HepG2 (cell line): ENCODE results near the gene PANK3. TPM values are rescaled to one million over a fixed set of nuclear protein-coding genes. Genes with fewer than 3 reads are reported as not detected.

Experiments used
- EP300 ChIP-seq, 3 experiments: sonication (generic) in 1 of 3; formaldehyde crosslinking in 1 of 3; IDR thresholded peaks; 2 replicates each; pipeline versions ENCODE4 v1.5.1 to v1.6.1; 2011 to 2020; ENCODE audit warnings: low read depth in 2 of 3, low read length in 2 of 3, borderline replicate concordance in 1 of 3, improper control_type of control experiment in 1 of 3, mild to moderate bottlenecking in 1 of 3, missing genetic modification reagents in 1 of 3, moderate library complexity in 1 of 3
- ERF ChIP-seq: IDR thresholded peaks from 2 replicates; pipeline ENCODE4 v1.6.1; 2018; ENCODE audit warnings: missing biosample characterization, missing genetic modification reagents
- GABPA ChIP-seq, 2 experiments: IDR thresholded peaks; 2 replicates each; pipeline ENCODE4 v1.6.1; 2011 to 2016; ENCODE audit warnings: low read depth in 2 of 2, low read length in 1 of 2, missing biosample characterization in 1 of 2, missing genetic modification characterization in 1 of 2
- HMG20A ChIP-seq: IDR thresholded peaks from 2 replicates; pipeline ENCODE4 v1.6.1; 2016; ENCODE audit warnings: borderline replicate concordance
- HOXA5 ChIP-seq: sonication (generic); formaldehyde crosslinking; IDR thresholded peaks from 2 replicates; pipeline ENCODE4 v1.4.0; 2020; ENCODE audit warnings: missing genetic modification reagents
- MAFF ChIP-seq: IDR thresholded peaks from 2 replicates; pipeline ENCODE4 v1.6.1; 2011; ENCODE audit warnings: low read depth, low read length, improper control_type of control experiment
- NFATC3 ChIP-seq: sonication (generic); formaldehyde crosslinking; IDR thresholded peaks from 2 replicates; pipeline ENCODE4 v1.5.1; 2020; ENCODE audit warnings: mild to moderate bottlenecking, missing genetic modification reagents
- ZNF44 ChIP-seq: sonication (generic); formaldehyde crosslinking; IDR thresholded peaks from 2 replicates; pipeline ENCODE4 v1.5.1; 2020; ENCODE audit warnings: mild to moderate bottlenecking, missing genetic modification reagents
- ZNF816 ChIP-seq: sonication (generic); formaldehyde crosslinking; IDR thresholded peaks from 2 replicates; pipeline ENCODE4 v1.8.0; 2022; ENCODE audit warnings: missing genetic modification reagents, mild to moderate bottlenecking, borderline replicate concordance
- polyA plus RNA-seq, 8 experiments: library from polyadenylated mRNA; depleted of rRNA in 3 of 8; stranded (reverse) in 7 of 8; unstranded in 1 of 8; fragments of >200 nt; fragmentation: Illumina TruSeq in 4 of 8; extraction: Trizol in 4 of 8; gene quantifications; 2 replicates each; pipeline versions ENCODE4 v1.2.1 to v1.2.3, GENCODE V29; 2011 to 2016; ENCODE audit warnings: low read depth in 4 of 8, missing spikeins in 1 of 8, mixed read lengths in 1 of 8; ENCODE audit not compliant: insufficient read depth in 1 of 8
- total RNA-seq, 5 experiments: library from RNA; depleted of rRNA; stranded (reverse); fragments of >200 nt; fragmentation: Illumina TruSeq; extraction: Trizol; gene quantifications; 2 replicates each; pipeline ENCODE4 v1.2.3, GENCODE V29; 2016; ENCODE audit warnings: low read depth in 1 of 5
- TF ChIP-seq, protein P1 (sequence below): sonication (generic); formaldehyde crosslinking; IDR thresholded peaks from 2 replicates; pipeline ENCODE4 v1.9.0; 2022; ENCODE audit warnings: low read depth, missing genetic modification reagents
- TF ChIP-seq, protein P2 (sequence below): IDR thresholded peaks from 2 replicates; pipeline ENCODE4 v1.6.1; 2018; ENCODE audit warnings: missing genetic modification reagents
- TF ChIP-seq, protein P3 (sequence below): sonication (generic); formaldehyde crosslinking; IDR thresholded peaks from 2 replicates; pipeline ENCODE4 v1.4.0; 2020; ENCODE audit warnings: mild to moderate bottlenecking, missing genetic modification reagents
- TF ChIP-seq, protein P4 (sequence below): sonication (generic); formaldehyde crosslinking; IDR thresholded peaks from 2 replicates; pipeline ENCODE4 v1.4.0; 2020; ENCODE audit warnings: missing genetic modification reagents
- TF ChIP-seq, protein P5 (sequence below): IDR thresholded peaks from 2 replicates; pipeline ENCODE4 v1.6.1; 2016; ENCODE audit warnings: low read depth, missing genetic modification reagents, missing compliant biosample characterization
- TF ChIP-seq, protein P6 (sequence below), 2 experiments: fragments of 450-650 bp in 1 of 2; sonication (generic) in 1 of 2; formaldehyde crosslinking; IDR thresholded peaks; 2 replicates each; pipeline versions ENCODE4 v1.5.0 to v1.8.0; 2020 to 2022; ENCODE audit warnings: mild to moderate bottlenecking in 1 of 2, missing genetic modification reagents in 1 of 2

The PANK3 gene
- total and polyA plus RNA-seq, 2 of the 13 experiments (the other 11 are each of a cell fraction or from before 2014, with no cell fraction given), result 26.9 to 69.5 TPM

DNA sequence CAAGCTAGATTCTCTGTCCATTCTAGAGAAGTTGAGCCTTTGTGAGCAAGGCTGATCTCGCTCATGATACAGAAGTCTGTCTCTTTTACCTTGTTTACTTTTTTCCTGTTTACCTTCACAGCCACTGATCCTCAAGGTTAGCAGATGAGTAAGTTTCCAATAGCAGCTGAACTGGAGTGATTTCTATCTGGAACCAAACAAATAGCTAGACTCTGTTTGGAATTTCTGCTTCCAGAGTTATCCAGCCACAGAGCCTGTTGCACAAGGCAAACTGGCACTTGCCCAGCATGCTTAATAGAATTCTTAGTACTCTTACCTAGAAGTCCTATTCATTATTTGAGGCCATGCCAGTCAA is 12.8 kb upstream of the PANK3 start (continued):
- TF ChIP-seq, protein P1, sequence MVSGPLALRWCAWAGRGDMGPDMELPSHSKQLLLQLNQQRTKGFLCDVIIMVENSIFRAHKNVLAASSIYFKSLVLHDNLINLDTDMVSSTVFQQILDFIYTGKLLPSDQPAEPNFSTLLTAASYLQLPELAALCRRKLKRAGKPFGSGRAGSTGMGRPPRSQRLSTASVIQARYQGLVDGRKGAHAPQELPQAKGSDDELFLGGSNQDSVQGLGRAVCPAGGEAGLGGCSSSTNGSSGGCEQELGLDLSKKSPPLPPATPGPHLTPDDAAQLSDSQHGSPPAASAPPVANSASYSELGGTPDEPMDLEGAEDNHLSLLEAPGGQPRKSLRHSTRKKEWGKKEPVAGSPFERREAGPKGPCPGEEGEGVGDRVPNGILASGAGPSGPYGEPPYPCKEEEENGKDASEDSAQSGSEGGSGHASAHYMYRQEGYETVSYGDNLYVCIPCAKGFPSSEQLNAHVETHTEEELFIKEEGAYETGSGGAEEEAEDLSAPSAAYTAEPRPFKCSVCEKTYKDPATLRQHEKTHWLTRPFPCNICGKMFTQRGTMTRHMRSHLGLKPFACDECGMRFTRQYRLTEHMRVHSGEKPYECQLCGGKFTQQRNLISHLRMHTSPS (CRISPR knock-in tag), result peak; percentile 93
- TF ChIP-seq EP300 (IDR thresholded peaks at IDR 0.05; ENCODE audit: low read depth in 2 of 2, low read length in 2 of 2), result peak in 1 of 2 experiments; percentile 95; a peak in 2 of 4 replicates
- TF ChIP-seq EP300 (CRISPR knock-in tag; IDR thresholded peaks at IDR 0.05; ENCODE audit: borderline replicate concordance), result peak; percentile 77; the same call in 1 of the 2 replicates
- TF ChIP-seq ZNF44 (CRISPR knock-in tag), result peak; percentile 61; the same call in 1 of the 2 replicates
- TF ChIP-seq GABPA (IDR thresholded peaks at IDR 0.05; ENCODE audit: low read depth, low read length), result no peak
- TF ChIP-seq GABPA (CRISPR knock-in tag; IDR thresholded peaks at IDR 0.05; ENCODE audit: low read depth), result peak; percentile 21; the same call in 1 of the 2 replicates
- TF ChIP-seq NFATC3 (CRISPR knock-in tag), result peak; percentile 88; the same call in 1 of the 2 replicates
- TF ChIP-seq, protein P2, sequence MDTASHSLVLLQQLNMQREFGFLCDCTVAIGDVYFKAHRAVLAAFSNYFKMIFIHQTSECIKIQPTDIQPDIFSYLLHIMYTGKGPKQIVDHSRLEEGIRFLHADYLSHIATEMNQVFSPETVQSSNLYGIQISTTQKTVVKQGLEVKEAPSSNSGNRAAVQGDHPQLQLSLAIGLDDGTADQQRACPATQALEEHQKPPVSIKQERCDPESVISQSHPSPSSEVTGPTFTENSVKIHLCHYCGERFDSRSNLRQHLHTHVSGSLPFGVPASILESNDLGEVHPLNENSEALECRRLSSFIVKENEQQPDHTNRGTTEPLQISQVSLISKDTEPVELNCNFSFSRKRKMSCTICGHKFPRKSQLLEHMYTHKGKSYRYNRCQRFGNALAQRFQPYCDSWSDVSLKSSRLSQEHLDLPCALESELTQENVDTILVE (CRISPR knock-in tag), result peak; percentile 70
- TF ChIP-seq, protein P3, sequence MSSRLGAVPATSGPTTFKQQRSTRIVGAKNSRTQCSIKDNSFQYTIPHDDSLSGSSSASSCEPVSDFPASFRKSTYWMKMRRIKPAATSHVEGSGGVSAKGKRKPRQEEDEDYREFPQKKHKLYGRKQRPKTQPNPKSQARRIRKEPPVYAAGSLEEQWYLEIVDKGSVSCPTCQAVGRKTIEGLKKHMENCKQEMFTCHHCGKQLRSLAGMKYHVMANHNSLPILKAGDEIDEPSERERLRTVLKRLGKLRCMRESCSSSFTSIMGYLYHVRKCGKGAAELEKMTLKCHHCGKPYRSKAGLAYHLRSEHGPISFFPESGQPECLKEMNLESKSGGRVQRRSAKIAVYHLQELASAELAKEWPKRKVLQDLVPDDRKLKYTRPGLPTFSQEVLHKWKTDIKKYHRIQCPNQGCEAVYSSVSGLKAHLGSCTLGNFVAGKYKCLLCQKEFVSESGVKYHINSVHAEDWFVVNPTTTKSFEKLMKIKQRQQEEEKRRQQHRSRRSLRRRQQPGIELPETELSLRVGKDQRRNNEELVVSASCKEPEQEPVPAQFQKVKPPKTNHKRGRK (CRISPR knock-in tag), result no peak
- TF ChIP-seq HMG20A, result peak; percentile 92
- TF ChIP-seq, protein P4, sequence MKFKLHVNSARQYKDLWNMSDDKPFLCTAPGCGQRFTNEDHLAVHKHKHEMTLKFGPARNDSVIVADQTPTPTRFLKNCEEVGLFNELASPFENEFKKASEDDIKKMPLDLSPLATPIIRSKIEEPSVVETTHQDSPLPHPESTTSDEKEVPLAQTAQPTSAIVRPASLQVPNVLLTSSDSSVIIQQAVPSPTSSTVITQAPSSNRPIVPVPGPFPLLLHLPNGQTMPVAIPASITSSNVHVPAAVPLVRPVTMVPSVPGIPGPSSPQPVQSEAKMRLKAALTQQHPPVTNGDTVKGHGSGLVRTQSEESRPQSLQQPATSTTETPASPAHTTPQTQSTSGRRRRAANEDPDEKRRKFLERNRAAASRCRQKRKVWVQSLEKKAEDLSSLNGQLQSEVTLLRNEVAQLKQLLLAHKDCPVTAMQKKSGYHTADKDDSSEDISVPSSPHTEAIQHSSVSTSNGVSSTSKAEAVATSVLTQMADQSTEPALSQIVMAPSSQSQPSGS, result peak; percentile 74; the same call in 1 of the 2 replicates
- peak; percentile 68; the same call in 1 of the 2 replicates for TF ChIP-seq HOXA5 (CRISPR knock-in tag)
- TF ChIP-seq, protein P5, sequence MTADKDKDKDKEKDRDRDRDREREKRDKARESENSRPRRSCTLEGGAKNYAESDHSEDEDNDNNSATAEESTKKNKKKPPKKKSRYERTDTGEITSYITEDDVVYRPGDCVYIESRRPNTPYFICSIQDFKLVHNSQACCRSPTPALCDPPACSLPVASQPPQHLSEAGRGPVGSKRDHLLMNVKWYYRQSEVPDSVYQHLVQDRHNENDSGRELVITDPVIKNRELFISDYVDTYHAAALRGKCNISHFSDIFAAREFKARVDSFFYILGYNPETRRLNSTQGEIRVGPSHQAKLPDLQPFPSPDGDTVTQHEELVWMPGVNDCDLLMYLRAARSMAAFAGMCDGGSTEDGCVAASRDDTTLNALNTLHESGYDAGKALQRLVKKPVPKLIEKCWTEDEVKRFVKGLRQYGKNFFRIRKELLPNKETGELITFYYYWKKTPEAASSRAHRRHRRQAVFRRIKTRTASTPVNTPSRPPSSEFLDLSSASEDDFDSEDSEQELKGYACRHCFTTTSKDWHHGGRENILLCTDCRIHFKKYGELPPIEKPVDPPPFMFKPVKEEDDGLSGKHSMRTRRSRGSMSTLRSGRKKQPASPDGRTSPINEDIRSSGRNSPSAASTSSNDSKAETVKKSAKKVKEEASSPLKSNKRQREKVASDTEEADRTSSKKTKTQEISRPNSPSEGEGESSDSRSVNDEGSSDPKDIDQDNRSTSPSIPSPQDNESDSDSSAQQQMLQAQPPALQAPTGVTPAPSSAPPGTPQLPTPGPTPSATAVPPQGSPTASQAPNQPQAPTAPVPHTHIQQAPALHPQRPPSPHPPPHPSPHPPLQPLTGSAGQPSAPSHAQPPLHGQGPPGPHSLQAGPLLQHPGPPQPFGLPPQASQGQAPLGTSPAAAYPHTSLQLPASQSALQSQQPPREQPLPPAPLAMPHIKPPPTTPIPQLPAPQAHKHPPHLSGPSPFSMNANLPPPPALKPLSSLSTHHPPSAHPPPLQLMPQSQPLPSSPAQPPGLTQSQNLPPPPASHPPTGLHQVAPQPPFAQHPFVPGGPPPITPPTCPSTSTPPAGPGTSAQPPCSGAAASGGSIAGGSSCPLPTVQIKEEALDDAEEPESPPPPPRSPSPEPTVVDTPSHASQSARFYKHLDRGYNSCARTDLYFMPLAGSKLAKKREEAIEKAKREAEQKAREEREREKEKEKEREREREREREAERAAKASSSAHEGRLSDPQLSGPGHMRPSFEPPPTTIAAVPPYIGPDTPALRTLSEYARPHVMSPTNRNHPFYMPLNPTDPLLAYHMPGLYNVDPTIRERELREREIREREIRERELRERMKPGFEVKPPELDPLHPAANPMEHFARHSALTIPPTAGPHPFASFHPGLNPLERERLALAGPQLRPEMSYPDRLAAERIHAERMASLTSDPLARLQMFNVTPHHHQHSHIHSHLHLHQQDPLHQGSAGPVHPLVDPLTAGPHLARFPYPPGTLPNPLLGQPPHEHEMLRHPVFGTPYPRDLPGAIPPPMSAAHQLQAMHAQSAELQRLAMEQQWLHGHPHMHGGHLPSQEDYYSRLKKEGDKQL (CRISPR knock-in tag), result peak; percentile 76; the same call in 1 of the 2 replicates
- 0 out of 2 replicates have a peak, but pooled peaks have one; percentile 43 for TF ChIP-seq ZNF816 (CRISPR knock-in tag)
- TF ChIP-seq ERF (CRISPR knock-in tag), result peak; percentile 42; the same call in 1 of the 2 replicates
- TF ChIP-seq MAFF, result 0 out of 2 replicates have a peak, but pooled peaks have one; percentile 1
- TF ChIP-seq, protein P6, sequence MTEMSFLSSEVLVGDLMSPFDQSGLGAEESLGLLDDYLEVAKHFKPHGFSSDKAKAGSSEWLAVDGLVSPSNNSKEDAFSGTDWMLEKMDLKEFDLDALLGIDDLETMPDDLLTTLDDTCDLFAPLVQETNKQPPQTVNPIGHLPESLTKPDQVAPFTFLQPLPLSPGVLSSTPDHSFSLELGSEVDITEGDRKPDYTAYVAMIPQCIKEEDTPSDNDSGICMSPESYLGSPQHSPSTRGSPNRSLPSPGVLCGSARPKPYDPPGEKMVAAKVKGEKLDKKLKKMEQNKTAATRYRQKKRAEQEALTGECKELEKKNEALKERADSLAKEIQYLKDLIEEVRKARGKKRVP (CRISPR knock-in tag; IDR thresholded peaks at IDR 0.05), result peak in 1 of 2 experiments; percentile 56; a peak in 2 of 4 replicates
